NT2/D1 (cell line): ENCODE measurements around the gene CDON.

Source experiments
- DNase-seq: peaks from one replicate; pipeline ENCODE4 v3.0.0-alpha.2; 2011; ENCODE audit warnings: low read depth, low spot score
- H3K27me3 ChIP-seq: 2 replicates; pipeline ENCODE4 v1.6.0; 2011; ENCODE audit warnings: mild to moderate bottlenecking; ENCODE audit not compliant: insufficient read length, insufficient read depth
- H3K36me3 ChIP-seq: 2 replicates; pipeline ENCODE4 v1.6.1; 2011; ENCODE audit warnings: mild to moderate bottlenecking, low read length, mixed read lengths; ENCODE audit not compliant: insufficient read depth, insufficient read length
- H3K4me1 ChIP-seq: 2 replicates; pipeline ENCODE4 v1.5.1; 2011; ENCODE audit not compliant: insufficient read depth, insufficient read length
- H3K4me3 ChIP-seq: 2 replicates; pipeline ENCODE4 v1.5.1; 2011; ENCODE audit warnings: low read depth; ENCODE audit not compliant: insufficient read length
- H3K9ac ChIP-seq: 2 replicates; pipeline ENCODE4 v1.6.0; 2011; ENCODE audit warnings: low read depth; ENCODE audit not compliant: insufficient read length
- H3K9me3 ChIP-seq: 2 replicates; pipeline ENCODE4 v1.5.1; 2011; ENCODE audit warnings: mild to moderate bottlenecking, low read length; ENCODE audit not compliant: insufficient read depth
- SUZ12 ChIP-seq: IDR thresholded peaks from 2 replicates; pipeline ENCODE4 v1.6.1; 2011; ENCODE audit not compliant: insufficient read length, insufficient read depth; ENCODE audit errors: extremely low read depth
- YY1 ChIP-seq: IDR thresholded peaks from 2 replicates; pipeline ENCODE4 v1.6.1; 2011; ENCODE audit not compliant: insufficient read length, insufficient read depth
- ZNF274 ChIP-seq: IDR thresholded peaks from 2 replicates; pipeline ENCODE4 v1.6.1; 2011; ENCODE audit warnings: mild to moderate bottlenecking, low read depth, low read length

CDON gene

GRCh38 chr11:125932301-125932700 is 130.4 kb downstream of the CDON start:
- no peaks in the 10 kb centered on the region for H3K27me3 ChIP-seq
- TF ChIP-seq ZNF274 = no peak
- TF ChIP-seq YY1 = no peak
- no peak for TF ChIP-seq SUZ12

GRCh38 chr11:125931668-125932067 is 131.0 kb downstream of the CDON start:
- H3K27me3 ChIP-seq = no peaks in the 10 kb centered on the region
- no peak for DNase-seq
- no peak overlapping the region for H3K9ac ChIP-seq
- TF ChIP-seq SUZ12 (no peak), ZNF274 (no peak), YY1 (no peak)
- H3K4me1 ChIP-seq = no peaks in the 10 kb centered on the region
- no peaks in the 10 kb centered on the region for H3K9me3 ChIP-seq
- H3K4me3 ChIP-seq = no peak overlapping the region
- H3K36me3 ChIP-seq = no peaks in the 10 kb centered on the region

More at GRCh38 chr11:125932301-125932700, 130.4 kb downstream of the CDON start:
- no peak overlapping the region for H3K4me3 ChIP-seq
- H3K9me3 ChIP-seq = no peaks in the 10 kb centered on the region
- H3K36me3 ChIP-seq = no peaks in the 10 kb centered on the region
- H3K9ac ChIP-seq = no peak overlapping the region
- no peaks in the 10 kb centered on the region for H3K4me1 ChIP-seq
- no peak for DNase-seq

GRCh38 chr11:125931116-125931515 is 131.6 kb downstream of the CDON start:
- Histone ChIP-seq H3K9me3 (no peaks in the 10 kb centered on the region), H3K27me3 (no peaks in the 10 kb centered on the region), H3K4me3 (no peak overlapping the region), H3K4me1 (no peaks in the 10 kb centered on the region), H3K36me3 (no peaks in the 10 kb centered on the region), H3K9ac (no peak overlapping the region)
- DNase-seq = no peak
- TF ChIP-seq SUZ12 = no peak
- no peak for TF ChIP-seq YY1
- TF ChIP-seq ZNF274 = no peak

- H3K9me3 ChIP-seq = no peaks in the 10 kb centered on the region
- no peak overlapping the region for H3K4me3 ChIP-seq
- DNase-seq = no peak
- no peaks in the 10 kb centered on the region for H3K36me3 ChIP-seq
- TF ChIP-seq ZNF274 (no peak), SUZ12 (no peak), YY1 (no peak)
- no peaks in the 10 kb centered on the region for H3K27me3 ChIP-seq
- no peak overlapping the region for H3K9ac ChIP-seq
- H3K4me1 ChIP-seq = peaks cover 2% of the 10 kb centered on the region
Observed at GRCh38 chr11:125930076-125930450, 132.6 kb downstream of the CDON start.

GRCh38 chr11:125929445-125930075 is 133.1 kb downstream of the CDON start:
- Histone ChIP-seq H3K9ac (no peak overlapping the region), H3K27me3 (no peaks in the 10 kb centered on the region), H3K9me3 (no peaks in the 10 kb centered on the region), H3K4me1 (peaks cover 3% of the 10 kb centered on the region), H3K36me3 (no peaks in the 10 kb centered on the region), H3K4me3 (no peak overlapping the region)
- TF ChIP-seq ZNF274 (no peak), SUZ12 (no peak), YY1 (no peak)
- DNase-seq = no peak

- peaks cover 4% of the 10 kb centered on the region for H3K4me1 ChIP-seq
Observed at GRCh38 chr11:125926682-125927081, 136.0 kb downstream of the CDON start.

GRCh38 chr11:125925804-125926203 is 136.9 kb downstream of the CDON start:
- H3K9ac ChIP-seq = no peak overlapping the region
- DNase-seq = no peak
- H3K4me3 ChIP-seq = no peak overlapping the region
- H3K9me3 ChIP-seq = no peaks in the 10 kb centered on the region
- H3K27me3 ChIP-seq = no peaks in the 10 kb centered on the region
- no peaks in the 10 kb centered on the region for H3K36me3 ChIP-seq
- TF ChIP-seq ZNF274 (no peak), YY1 (no peak), SUZ12 (no peak)
- H3K4me1 ChIP-seq = peaks cover 4% of the 10 kb centered on the region

More at GRCh38 chr11:125926682-125927081, 136.0 kb downstream of the CDON start:
- Histone ChIP-seq H3K9ac (no peak overlapping the region), H3K36me3 (no peaks in the 10 kb centered on the region), H3K27me3 (no peaks in the 10 kb centered on the region), H3K9me3 (no peaks in the 10 kb centered on the region), H3K4me3 (no peak overlapping the region)
- no peak for TF ChIP-seq SUZ12
- no peak for DNase-seq

- TF ChIP-seq YY1 (no peak), SUZ12 (no peak), ZNF274 (no peak)
- Histone ChIP-seq H3K27me3 (no peaks in the 10 kb centered on the region), H3K4me1 (peaks cover 4% of the 10 kb centered on the region), H3K9ac (no peak overlapping the region), H3K4me3 (no peak overlapping the region), H3K36me3 (no peaks in the 10 kb centered on the region), H3K9me3 (no peaks in the 10 kb centered on the region)
- DNase-seq = no peak
Observed at GRCh38 chr11:125925247-125925740, 137.4 kb downstream of the CDON start.
